T-cell (primary cell): ENCODE results near the gene LCE2B. TPM values are rescaled to one million over a fixed set of nuclear protein-coding genes. Genes with fewer than 3 reads are reported as not detected.

Experiments used
- total RNA-seq, 35 experiments: library from RNA in 6 of 35; stranded (reverse) in 6 of 35; fragments of 120-200 nt in 1 of 35; gene quantifications; one replicate each; pipeline versions ENCODE4 v1.2.1 to v1.2.4 and lab custom pipeline; 2013 to 2026

LCE2B gene
- total RNA-seq, 5 donors from 2014 or later (not counting 1 experiment from before 2014, with no cell fraction given) = not detected

Other genes with a start within 250 kb of the LCE2B start
- not detected for gene LCE5A, start 175.3 kb upstream of the LCE2B start, total RNA-seq
- gene CRCT1, start 171.6 kb upstream of the LCE2B start, total RNA-seq = not detected
- gene LCE3E, start 119.3 kb upstream of the LCE2B start, total RNA-seq = not detected
- not detected for gene LCE3D, start 105.6 kb upstream of the LCE2B start, total RNA-seq
- not detected for gene LCE3C, start 85.9 kb upstream of the LCE2B start, total RNA-seq
- not detected for gene LCE3B, start 72.3 kb upstream of the LCE2B start, total RNA-seq
- not detected for gene LCE3A, start 63.0 kb upstream of the LCE2B start, total RNA-seq
- not detected for gene LCE2D, start 22.7 kb upstream of the LCE2B start, total RNA-seq
- gene LCE2C, start 10.8 kb upstream of the LCE2B start, total RNA-seq = not detected
- gene LCE2A, start 12.2 kb downstream of the LCE2B start, total RNA-seq = not detected
- not detected for gene LCE4A, start 22.0 kb downstream of the LCE2B start, total RNA-seq
- not detected for gene KPRP, start 71.9 kb downstream of the LCE2B start, total RNA-seq
- not detected for gene LCE1F, start 89.0 kb downstream of the LCE2B start, total RNA-seq
- not detected for gene LCE1E, start 100.1 kb downstream of the LCE2B start, total RNA-seq
- gene LCE1D, start 110.6 kb downstream of the LCE2B start, total RNA-seq = not detected
- gene LCE1C, start 120.5 kb downstream of the LCE2B start, total RNA-seq = not detected
- gene LCE1B, start 125.8 kb downstream of the LCE2B start, total RNA-seq = not detected
- not detected for gene LCE1A, start 141.3 kb downstream of the LCE2B start, total RNA-seq
- gene LCE6A, start 156.7 kb downstream of the LCE2B start, total RNA-seq = not detected
- gene LCE7A, start 173.9 kb downstream of the LCE2B start, total RNA-seq = not detected
- gene SMCP, start 192.2 kb downstream of the LCE2B start, total RNA-seq = not detected
- not detected for gene IVL, start 222.4 kb downstream of the LCE2B start, total RNA-seq